Neural cell (in vitro differentiated cells): ENCODE results near the gene SLCO2B1. TPM values are rescaled to one million over a fixed set of nuclear protein-coding genes. Genes with fewer than 3 reads are reported as not detected.

ENCODE experiments used
- H2AFZ ChIP-seq: fragments of 200-600, 300-800 bp; sonication (generic), shearing (Covaris generic); 2 replicates; pipeline ENCODE4 v1.6.0; 2014; ENCODE audit warnings: low read depth, mild to moderate bottlenecking, antibody characterized with exemption, low read length, moderate library complexity
- H3F3A ChIP-seq: fragments of 200-600 bp; shearing (Covaris generic); 2 replicates; pipeline ENCODE4 v1.6.1; 2016; ENCODE audit warnings: mild to moderate bottlenecking, moderate library complexity, mixed read lengths, antibody characterized with exemption, low read length; ENCODE audit not compliant: insufficient read depth, poor library complexity, severe bottlenecking
- H3K27ac ChIP-seq: fragments of 200-600, 300-800 bp; sonication (generic), shearing (Covaris generic); 2 replicates; pipeline ENCODE4 v1.5.1; 2014; ENCODE audit warnings: mild to moderate bottlenecking, low read length, moderate library complexity
- H3K27me3 ChIP-seq: fragments of 300-800, 200-600 bp; sonication (generic), shearing (Covaris generic); 2 replicates; pipeline ENCODE4 v1.6.0; 2014; ENCODE audit warnings: mild to moderate bottlenecking, low read depth, low read length, moderate library complexity; ENCODE audit not compliant: insufficient read depth
- H3K36me3 ChIP-seq: fragments of 300-800, 200-600 bp; sonication (generic), shearing (Covaris generic); 2 replicates; pipeline ENCODE4 v1.5.1; 2014; ENCODE audit warnings: mild to moderate bottlenecking, antibody characterized with exemption, low read length, moderate library complexity; ENCODE audit not compliant: insufficient read depth
- H3K4me2 ChIP-seq: fragments of 300-800, 200-600 bp; sonication (generic), shearing (Covaris generic); 2 replicates; pipeline ENCODE4 v1.6.0; 2014; ENCODE audit warnings: mild to moderate bottlenecking, low read length
- H3K4me3 ChIP-seq: fragments of 300-800, 200-600 bp; sonication (generic), shearing (Covaris generic); 2 replicates; pipeline ENCODE4 v1.5.1; 2014; ENCODE audit warnings: mild to moderate bottlenecking, low read length, moderate library complexity
- H3K79me2 ChIP-seq: fragments of 200-600 bp; shearing (Covaris generic); replicated peaks from 2 replicates; pipeline ENCODE4 v1.6.0; 2014; ENCODE audit warnings: mild to moderate bottlenecking, low read length, moderate library complexity; ENCODE audit not compliant: insufficient read depth
- H3K9ac ChIP-seq: fragments of 300-800, 200-600 bp; sonication (generic), shearing (Covaris generic); 2 replicates; pipeline ENCODE4 v1.6.1; 2016; ENCODE audit warnings: mild to moderate bottlenecking, low read length, mixed read lengths
- H3K9me2 ChIP-seq: fragments of 200-600 bp; shearing (Covaris generic); 2 replicates; pipeline ENCODE4 v1.6.1; 2016; ENCODE audit warnings: mild to moderate bottlenecking, low read length, mixed read lengths; ENCODE audit not compliant: insufficient read depth
- H3K9me3 ChIP-seq: fragments of 200-600, 300-800 bp; sonication (generic), shearing (Covaris generic); 2 replicates; pipeline ENCODE4 v1.6.1; 2016; ENCODE audit warnings: mild to moderate bottlenecking, mixed run types, low read length, moderate library complexity, mixed read lengths
- H4K20me1 ChIP-seq: fragments of 200-600 bp; shearing (Covaris generic); 2 replicates; pipeline ENCODE4 v1.6.1; 2016; ENCODE audit warnings: mild to moderate bottlenecking, mixed run types; ENCODE audit not compliant: insufficient read depth
- EP300 ChIP-seq: fragments of 450-650 bp; conservative IDR thresholded peaks from 2 replicates; pipeline ENCODE4 v1.6.1; 2014; ENCODE audit warnings: antibody characterized with exemption, mild to moderate bottlenecking, moderate library complexity; ENCODE audit not compliant: poor library complexity, severe bottlenecking
- EZH2 ChIP-seq: fragments of 200-600, 300-800 bp; shearing (Covaris generic), sonication (generic); IDR thresholded peaks from 2 replicates; pipeline ENCODE4 v1.6.1; 2014; ENCODE audit warnings: antibody characterized with exemption, low read length, borderline replicate concordance, mild to moderate bottlenecking; ENCODE audit not compliant: insufficient read depth, poor library complexity, severe bottlenecking
- MXI1 ChIP-seq: fragments of 450-650 bp; conservative IDR thresholded peaks from 2 replicates; pipeline ENCODE4 v1.6.1; 2014; ENCODE audit warnings: antibody characterized with exemption, mild to moderate bottlenecking; ENCODE audit not compliant: poor library complexity, severe bottlenecking
- POLR2AphosphoS5 ChIP-seq: IDR thresholded peaks from 2 replicates; pipeline ENCODE4 v1.6.1; 2012
- RAD21 ChIP-seq: fragments of 450-650 bp; conservative IDR thresholded peaks from 2 replicates; pipeline ENCODE4 v1.6.1; 2014; ENCODE audit warnings: antibody characterized with exemption, mild to moderate bottlenecking, moderate library complexity
- SMC3 ChIP-seq: fragments of 450-650 bp; conservative IDR thresholded peaks from 2 replicates; pipeline ENCODE4 v1.6.1; 2014; ENCODE audit warnings: antibody characterized with exemption, mild to moderate bottlenecking, moderate library complexity; ENCODE audit not compliant: poor library complexity
- TAF1 ChIP-seq: IDR thresholded peaks from 2 replicates; pipeline ENCODE4 v1.6.1; 2012; ENCODE audit warnings: low read depth
- polyA plus RNA-seq: library from polyadenylated mRNA; depleted of rRNA; stranded (reverse); fragments of >200 nt; gene quantifications from 2 replicates; pipeline ENCODE4 v1.2.3, GENCODE V29; 2014
- TF ChIP-seq, protein P1 (sequence below): IDR thresholded peaks from 2 replicates; pipeline ENCODE4 v1.6.1; 2012; ENCODE audit warnings: borderline replicate concordance
- TF ChIP-seq, protein P2 (sequence below): fragments of 450-650 bp; IDR thresholded peaks from 2 replicates; pipeline ENCODE4 v1.5.1; 2014; ENCODE audit warnings: antibody characterized with exemption, mild to moderate bottlenecking, moderate library complexity; ENCODE audit not compliant: poor library complexity, severe bottlenecking

The SLCO2B1 gene
- polyA plus RNA-seq, 1 donor from 2014 or later, result not detected

DNA sequence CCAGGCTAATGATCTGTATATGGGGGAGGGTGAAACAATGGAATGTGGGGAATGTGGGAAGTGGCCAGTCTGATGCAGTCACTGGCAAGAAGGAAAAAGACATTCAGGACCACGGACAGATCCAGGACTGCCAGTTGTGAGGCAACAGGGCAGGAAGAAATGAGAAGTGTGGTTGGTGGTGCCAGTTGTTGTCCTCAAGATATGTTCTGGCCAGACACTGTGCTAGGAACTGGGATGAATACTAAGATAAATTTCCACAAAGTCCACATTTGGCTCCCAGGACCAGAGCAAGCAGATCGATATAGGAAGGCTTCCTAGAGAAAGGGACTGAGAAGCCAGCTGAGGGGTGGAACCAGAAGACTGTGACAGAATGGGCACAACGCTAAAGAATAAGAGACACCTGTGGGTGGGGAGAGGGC is 82.9 kb downstream of the SLCO2B1 start:
- Histone ChIP-seq H3K9me3 (no peaks in the 10 kb centered on the region), H3K4me3 (no peak overlapping the region), H3K27ac (no peak overlapping the region), H3F3A (no peaks in the 10 kb centered on the region), H2AFZ (no peak overlapping the region), H4K20me1 (no peaks in the 10 kb centered on the region), H3K36me3 (no peaks in the 10 kb centered on the region), H3K4me2 (no peak overlapping the region), H3K9me2 (no peaks in the 10 kb centered on the region), H3K27me3 (peaks cover 4% of the 10 kb centered on the region), H3K9ac (no peak overlapping the region), H3K79me2 (no peaks in the 10 kb centered on the region)
- TF ChIP-seq TAF1 (no peak), EZH2 (no peak), POLR2AphosphoS5 (no peak), MXI1 (no peak), EP300 (no peak), RAD21 (no peak), SMC3 (no peak)
- TF ChIP-seq, protein P1, sequence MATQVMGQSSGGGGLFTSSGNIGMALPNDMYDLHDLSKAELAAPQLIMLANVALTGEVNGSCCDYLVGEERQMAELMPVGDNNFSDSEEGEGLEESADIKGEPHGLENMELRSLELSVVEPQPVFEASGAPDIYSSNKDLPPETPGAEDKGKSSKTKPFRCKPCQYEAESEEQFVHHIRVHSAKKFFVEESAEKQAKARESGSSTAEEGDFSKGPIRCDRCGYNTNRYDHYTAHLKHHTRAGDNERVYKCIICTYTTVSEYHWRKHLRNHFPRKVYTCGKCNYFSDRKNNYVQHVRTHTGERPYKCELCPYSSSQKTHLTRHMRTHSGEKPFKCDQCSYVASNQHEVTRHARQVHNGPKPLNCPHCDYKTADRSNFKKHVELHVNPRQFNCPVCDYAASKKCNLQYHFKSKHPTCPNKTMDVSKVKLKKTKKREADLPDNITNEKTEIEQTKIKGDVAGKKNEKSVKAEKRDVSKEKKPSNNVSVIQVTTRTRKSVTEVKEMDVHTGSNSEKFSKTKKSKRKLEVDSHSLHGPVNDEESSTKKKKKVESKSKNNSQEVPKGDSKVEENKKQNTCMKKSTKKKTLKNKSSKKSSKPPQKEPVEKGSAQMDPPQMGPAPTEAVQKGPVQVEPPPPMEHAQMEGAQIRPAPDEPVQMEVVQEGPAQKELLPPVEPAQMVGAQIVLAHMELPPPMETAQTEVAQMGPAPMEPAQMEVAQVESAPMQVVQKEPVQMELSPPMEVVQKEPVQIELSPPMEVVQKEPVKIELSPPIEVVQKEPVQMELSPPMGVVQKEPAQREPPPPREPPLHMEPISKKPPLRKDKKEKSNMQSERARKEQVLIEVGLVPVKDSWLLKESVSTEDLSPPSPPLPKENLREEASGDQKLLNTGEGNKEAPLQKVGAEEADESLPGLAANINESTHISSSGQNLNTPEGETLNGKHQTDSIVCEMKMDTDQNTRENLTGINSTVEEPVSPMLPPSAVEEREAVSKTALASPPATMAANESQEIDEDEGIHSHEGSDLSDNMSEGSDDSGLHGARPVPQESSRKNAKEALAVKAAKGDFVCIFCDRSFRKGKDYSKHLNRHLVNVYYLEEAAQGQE, result no peak
- TF ChIP-seq, protein P2, sequence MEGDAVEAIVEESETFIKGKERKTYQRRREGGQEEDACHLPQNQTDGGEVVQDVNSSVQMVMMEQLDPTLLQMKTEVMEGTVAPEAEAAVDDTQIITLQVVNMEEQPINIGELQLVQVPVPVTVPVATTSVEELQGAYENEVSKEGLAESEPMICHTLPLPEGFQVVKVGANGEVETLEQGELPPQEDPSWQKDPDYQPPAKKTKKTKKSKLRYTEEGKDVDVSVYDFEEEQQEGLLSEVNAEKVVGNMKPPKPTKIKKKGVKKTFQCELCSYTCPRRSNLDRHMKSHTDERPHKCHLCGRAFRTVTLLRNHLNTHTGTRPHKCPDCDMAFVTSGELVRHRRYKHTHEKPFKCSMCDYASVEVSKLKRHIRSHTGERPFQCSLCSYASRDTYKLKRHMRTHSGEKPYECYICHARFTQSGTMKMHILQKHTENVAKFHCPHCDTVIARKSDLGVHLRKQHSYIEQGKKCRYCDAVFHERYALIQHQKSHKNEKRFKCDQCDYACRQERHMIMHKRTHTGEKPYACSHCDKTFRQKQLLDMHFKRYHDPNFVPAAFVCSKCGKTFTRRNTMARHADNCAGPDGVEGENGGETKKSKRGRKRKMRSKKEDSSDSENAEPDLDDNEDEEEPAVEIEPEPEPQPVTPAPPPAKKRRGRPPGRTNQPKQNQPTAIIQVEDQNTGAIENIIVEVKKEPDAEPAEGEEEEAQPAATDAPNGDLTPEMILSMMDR, result no peak

DNA sequence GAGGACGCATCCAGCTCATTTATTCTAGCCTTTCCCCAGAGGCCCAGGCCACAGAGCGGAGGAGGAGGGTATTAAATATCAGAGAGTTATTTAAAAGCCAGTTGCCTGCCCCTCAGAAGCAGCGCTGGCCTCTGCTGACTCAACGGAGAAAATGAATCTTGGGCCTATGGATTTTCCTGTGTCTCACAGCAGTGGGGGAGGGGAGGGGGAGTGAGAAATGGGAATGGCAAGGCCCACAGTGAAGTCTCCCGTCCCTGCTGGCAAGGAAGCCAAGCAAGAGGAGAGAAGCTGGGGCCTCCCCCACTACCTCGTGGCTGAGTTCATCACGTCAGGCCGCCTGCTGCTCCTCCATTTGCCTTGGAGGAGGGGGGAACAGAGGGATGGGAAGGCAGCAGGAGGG is 85.2 kb downstream of the SLCO2B1 start:
- Histone ChIP-seq H3K79me2 (no peaks in the 10 kb centered on the region), H3K9me3 (no peaks in the 10 kb centered on the region), H3K4me3 (no peak overlapping the region), H3K9me2 (no peaks in the 10 kb centered on the region), H3K27me3 (peaks cover 24% of the 10 kb centered on the region), H3K4me2 (no peak overlapping the region), H3K36me3 (no peaks in the 10 kb centered on the region), H4K20me1 (no peaks in the 10 kb centered on the region), H3K9ac (no peak overlapping the region), H3F3A (no peaks in the 10 kb centered on the region), H3K27ac (no peak overlapping the region), H2AFZ (no peak overlapping the region)
- TF ChIP-seq SMC3 (no peak), RAD21 (no peak), MXI1 (no peak), EP300 (no peak), EZH2 (no peak), TAF1 (no peak), POLR2AphosphoS5 (no peak)
- TF ChIP-seq, protein P1, result no peak
- TF ChIP-seq, protein P2, result no peak
